Osteoblast (primary cell): ENCODE results near the gene KRTAP29-1. TPM values are rescaled to one million over a fixed set of nuclear protein-coding genes. Genes with fewer than 3 reads are reported as not detected.

Source experiments
- DNase-seq: peaks from one replicate; pipeline ENCODE4 v3.0.0; 2011; ENCODE audit warnings: low spot score, mixed read lengths; ENCODE audit not compliant: insufficient read length; ENCODE audit errors: missing footprints
- H2AFZ ChIP-seq: 2 replicates; pipeline ENCODE4 v1.6.0; 2011; ENCODE audit warnings: mild to moderate bottlenecking, low read length
- H3K27ac ChIP-seq: 2 replicates; pipeline ENCODE4 v1.5.1; 2011; ENCODE audit warnings: mild to moderate bottlenecking, low read depth, low read length, moderate library complexity
- H3K27me3 ChIP-seq: 2 replicates; pipeline ENCODE4 v1.6.0; 2012; ENCODE audit warnings: mild to moderate bottlenecking, control low read depth, inconsistent platforms, low read length, moderate library complexity; ENCODE audit not compliant: insufficient read depth
- H3K36me3 ChIP-seq: 2 replicates; pipeline ENCODE4 v1.5.1; 2011; ENCODE audit warnings: mild to moderate bottlenecking, low read length, control low read depth, moderate library complexity; ENCODE audit not compliant: insufficient read depth
- H3K4me1 ChIP-seq: 2 replicates; pipeline ENCODE4 v1.5.1; 2011; ENCODE audit warnings: mild to moderate bottlenecking, low read length, control low read depth, moderate library complexity; ENCODE audit not compliant: insufficient read depth
- H3K4me2 ChIP-seq: 2 replicates; pipeline ENCODE4 v1.6.0; 2011; ENCODE audit warnings: mild to moderate bottlenecking, low read length; ENCODE audit not compliant: insufficient read depth
- H3K4me3 ChIP-seq: fragments of 200-600 bp; sonication (generic); 3 replicates; pipeline ENCODE4 v1.5.1; 2012; ENCODE audit warnings: mild to moderate bottlenecking, low read length, inconsistent platforms; ENCODE audit not compliant: insufficient read depth
- H3K79me2 ChIP-seq: 2 replicates; pipeline ENCODE4 v1.6.0; 2012; ENCODE audit warnings: mild to moderate bottlenecking, low read length, control low read depth, inconsistent platforms; ENCODE audit not compliant: insufficient read depth
- H3K9me3 ChIP-seq: 2 replicates; pipeline ENCODE4 v1.5.1; 2011; ENCODE audit warnings: low read depth, low read length, control low read depth
- H4K20me1 ChIP-seq: 2 replicates; pipeline ENCODE4 v1.6.0; 2012; ENCODE audit warnings: mild to moderate bottlenecking, low read length, control low read depth; ENCODE audit not compliant: insufficient read depth
- total RNA-seq: library from RNA; depleted of rRNA; stranded (reverse); fragments of >200 nt; gene quantifications from 2 replicates; pipeline ENCODE4 v1.2.3, GENCODE V29; 2012
- TF ChIP-seq, protein P1 (sequence below): IDR thresholded peaks from 2 replicates; pipeline ENCODE4 v1.5.1; 2011; ENCODE audit warnings: mild to moderate bottlenecking, low read depth, low read length, moderate library complexity; ENCODE audit errors: extremely low read depth

The KRTAP29-1 gene
- total RNA-seq, 1 donor, result not detected

DNA sequence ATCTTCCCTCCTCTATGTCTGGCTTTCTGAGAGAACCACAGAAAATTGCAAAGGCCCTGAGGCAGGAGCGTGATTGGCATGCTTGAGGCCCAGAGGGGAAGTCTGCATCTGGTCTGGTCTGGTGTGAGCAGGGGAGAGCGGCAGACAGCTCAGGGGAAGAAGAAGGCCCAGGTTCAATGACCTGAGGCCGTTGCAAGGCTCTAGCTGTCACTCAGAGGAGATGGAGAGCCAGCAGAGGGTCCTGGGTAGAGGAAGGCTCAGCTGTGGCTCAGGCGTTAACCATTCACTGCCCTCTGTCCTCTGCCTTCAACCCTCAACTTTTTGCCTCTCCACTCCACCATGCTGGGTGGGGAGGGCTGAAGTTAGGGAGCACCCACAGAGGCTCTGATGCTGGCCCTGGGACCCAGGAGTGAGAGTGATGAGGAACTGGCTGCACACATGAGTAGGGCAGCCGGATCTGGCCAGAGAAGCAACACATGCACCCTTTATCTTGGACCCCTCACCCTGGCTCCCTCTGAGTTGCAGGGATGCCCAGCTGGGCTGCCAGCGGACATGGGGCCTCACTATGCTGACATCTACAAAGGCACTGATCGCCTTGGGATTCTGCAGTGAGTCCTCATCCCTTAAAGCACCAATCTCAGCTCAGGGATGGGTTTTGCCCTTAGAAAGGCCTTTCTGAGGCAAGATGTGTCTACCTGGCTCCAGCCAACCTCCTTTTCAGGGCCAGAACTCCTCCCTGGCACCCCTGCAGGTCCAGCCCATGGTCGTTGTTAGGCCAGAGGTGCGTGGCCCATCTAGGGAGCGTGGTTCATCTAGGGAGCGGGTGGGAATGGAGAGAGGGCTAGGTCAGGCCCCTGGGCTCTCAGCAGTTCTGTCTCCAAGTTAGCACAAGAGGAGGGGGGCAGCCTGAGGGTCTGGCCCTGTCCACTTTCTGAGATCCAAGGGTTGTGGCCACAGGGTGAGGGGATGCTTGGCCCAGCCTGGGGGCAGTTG lies 20.5 kb upstream of the KRTAP29-1 start:
- no peaks in the 10 kb centered on the region for H3K79me2 ChIP-seq
- H3K4me3 ChIP-seq, result no peak overlapping the region
- no peaks in the 10 kb centered on the region for H3K27me3 ChIP-seq
- H2AFZ ChIP-seq, result peak overlapping the region; percentile 5
- no peak overlapping the region for H3K4me2 ChIP-seq
- no peak for DNase-seq
- TF ChIP-seq, protein P1, sequence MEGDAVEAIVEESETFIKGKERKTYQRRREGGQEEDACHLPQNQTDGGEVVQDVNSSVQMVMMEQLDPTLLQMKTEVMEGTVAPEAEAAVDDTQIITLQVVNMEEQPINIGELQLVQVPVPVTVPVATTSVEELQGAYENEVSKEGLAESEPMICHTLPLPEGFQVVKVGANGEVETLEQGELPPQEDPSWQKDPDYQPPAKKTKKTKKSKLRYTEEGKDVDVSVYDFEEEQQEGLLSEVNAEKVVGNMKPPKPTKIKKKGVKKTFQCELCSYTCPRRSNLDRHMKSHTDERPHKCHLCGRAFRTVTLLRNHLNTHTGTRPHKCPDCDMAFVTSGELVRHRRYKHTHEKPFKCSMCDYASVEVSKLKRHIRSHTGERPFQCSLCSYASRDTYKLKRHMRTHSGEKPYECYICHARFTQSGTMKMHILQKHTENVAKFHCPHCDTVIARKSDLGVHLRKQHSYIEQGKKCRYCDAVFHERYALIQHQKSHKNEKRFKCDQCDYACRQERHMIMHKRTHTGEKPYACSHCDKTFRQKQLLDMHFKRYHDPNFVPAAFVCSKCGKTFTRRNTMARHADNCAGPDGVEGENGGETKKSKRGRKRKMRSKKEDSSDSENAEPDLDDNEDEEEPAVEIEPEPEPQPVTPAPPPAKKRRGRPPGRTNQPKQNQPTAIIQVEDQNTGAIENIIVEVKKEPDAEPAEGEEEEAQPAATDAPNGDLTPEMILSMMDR, result no peak
- H3K36me3 ChIP-seq, result no peaks in the 10 kb centered on the region
- no peaks in the 10 kb centered on the region for H3K9me3 ChIP-seq
- H4K20me1 ChIP-seq, result no peaks in the 10 kb centered on the region
- no peaks in the 10 kb centered on the region for H3K4me1 ChIP-seq
- H3K27ac ChIP-seq, result peak overlapping the region; percentile 32

- H3K27me3 ChIP-seq, result no peaks in the 10 kb centered on the region
- H3K27ac ChIP-seq, result peak overlapping the region; percentile 36
- peak overlapping the region; percentile 43 for H2AFZ ChIP-seq
- no peaks in the 10 kb centered on the region for H3K9me3 ChIP-seq
- H3K36me3 ChIP-seq, result no peaks in the 10 kb centered on the region
- DNase-seq, result peak; percentile 94
- no peak overlapping the region for H3K4me3 ChIP-seq
- TF ChIP-seq, protein P1, result peak; percentile 91
- H4K20me1 ChIP-seq, result no peaks in the 10 kb centered on the region
- no peaks in the 10 kb centered on the region for H3K4me1 ChIP-seq
- H3K4me2 ChIP-seq, result peak overlapping the region; percentile 8
- H3K79me2 ChIP-seq, result no peaks in the 10 kb centered on the region
These were observed 19.6 kb upstream of the KRTAP29-1 start for GRCh38 chr17:41322094-41322902.

- Histone ChIP-seq H3K79me2 (no peaks in the 10 kb centered on the region), H4K20me1 (no peaks in the 10 kb centered on the region), H3K27me3 (no peaks in the 10 kb centered on the region), H3K4me3 (no peak overlapping the region), H3K27ac (no peak overlapping the region), H2AFZ (no peak overlapping the region), H3K9me3 (no peaks in the 10 kb centered on the region), H3K4me2 (no peak overlapping the region), H3K4me1 (peaks cover 6% of the 10 kb centered on the region), H3K36me3 (no peaks in the 10 kb centered on the region)
- TF ChIP-seq, protein P1, result no peak
- DNase-seq, result no peak
These were observed 15.6 kb upstream of the KRTAP29-1 start for GRCh38 chr17:41318231-41318630.
